Stimulated activated CD8-positive, alpha-beta memory T cell treated with anti-CD3 and anti-CD28 coated beads, Interleukin-7, amount 100 ng/mL, for 4 hours (primary cell): ENCODE results near the gene NUDT2.
A peak's percentile ranks its signal among the peaks of the same experiment; 100 is the strongest.

Experiments
- DNase-seq, 2 donors: peaks; one replicate each; pipeline ENCODE4 v3.0.0-alpha.2; 2020; ENCODE audit warnings: low read depth in 2 of 2

NUDT2 gene

DNA sequence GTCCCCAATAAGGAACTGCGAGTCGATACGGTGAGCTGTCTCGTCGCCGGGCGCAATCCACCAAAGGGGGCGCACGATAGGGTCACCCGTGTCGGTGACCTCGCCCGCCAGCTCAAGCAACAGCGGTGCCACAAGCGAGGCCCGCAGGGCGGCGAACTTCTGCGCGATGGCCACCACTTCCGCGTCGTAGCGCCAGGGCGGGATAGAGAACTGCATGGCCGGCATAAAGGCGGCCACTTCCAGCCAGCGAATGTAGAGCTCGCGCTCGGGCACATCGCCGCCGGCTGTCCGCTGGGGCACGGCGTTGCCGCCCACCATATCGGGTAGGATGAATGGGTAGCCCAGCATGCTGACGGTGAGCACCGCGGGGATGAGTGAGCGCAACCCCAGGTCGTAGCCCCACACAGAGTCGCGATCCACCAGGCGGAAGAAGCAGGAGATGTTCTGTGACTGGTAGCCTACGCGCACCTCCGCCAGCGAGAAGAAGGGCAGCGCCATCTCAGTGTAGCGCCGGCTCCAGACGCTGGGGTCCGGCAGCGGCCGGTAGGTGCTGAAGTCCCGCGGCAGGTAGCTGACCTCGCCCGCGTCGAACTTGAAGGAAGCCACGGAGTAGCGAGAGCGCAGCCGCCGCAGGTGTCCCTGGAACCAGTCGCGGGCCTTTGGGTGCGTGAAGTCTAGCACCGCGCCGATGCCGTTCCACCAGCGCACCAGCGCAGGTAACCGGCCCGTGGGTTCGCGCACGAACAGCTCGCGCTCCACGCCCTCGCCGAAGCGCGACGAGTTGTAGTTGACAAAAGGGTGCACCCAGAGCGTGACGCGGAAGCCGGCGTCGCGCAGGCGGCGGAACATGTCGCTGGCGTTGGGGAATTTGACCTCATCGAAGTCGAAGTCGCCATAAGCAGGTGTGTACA is 41.9 kb downstream of the NUDT2 start:
- peak in 1 of 2 donors; percentile 17 for DNase-seq

DNA sequence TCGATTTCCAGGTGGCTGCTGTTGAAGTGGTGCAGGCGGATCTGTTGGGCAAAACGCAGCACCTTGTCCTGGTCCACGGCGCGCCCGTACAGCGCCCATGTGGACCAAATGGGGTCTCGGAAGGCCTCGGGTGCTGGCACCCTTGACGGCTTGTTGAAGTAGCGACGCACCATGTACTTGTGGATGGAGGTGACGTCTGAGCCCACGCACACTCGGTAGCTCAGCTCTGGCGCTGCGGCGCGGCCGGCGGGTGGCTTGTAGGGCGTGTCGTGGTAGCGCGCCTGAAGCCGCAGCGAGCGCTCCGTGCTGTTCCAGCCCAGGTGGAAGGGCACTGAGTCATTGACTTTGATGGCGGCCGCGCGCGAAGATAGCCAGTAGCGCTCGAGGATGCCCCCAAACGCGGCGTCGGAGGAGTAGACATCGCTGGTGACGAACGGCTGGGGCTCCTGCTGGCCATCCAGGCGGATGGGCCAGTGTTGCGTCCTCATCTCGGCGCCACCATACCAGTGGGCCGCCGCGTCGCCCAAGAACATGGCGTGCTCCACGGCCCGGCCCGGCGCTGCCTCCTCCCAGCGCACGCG is 42.6 kb downstream of the NUDT2 start:
- DNase-seq: no peak

DNA sequence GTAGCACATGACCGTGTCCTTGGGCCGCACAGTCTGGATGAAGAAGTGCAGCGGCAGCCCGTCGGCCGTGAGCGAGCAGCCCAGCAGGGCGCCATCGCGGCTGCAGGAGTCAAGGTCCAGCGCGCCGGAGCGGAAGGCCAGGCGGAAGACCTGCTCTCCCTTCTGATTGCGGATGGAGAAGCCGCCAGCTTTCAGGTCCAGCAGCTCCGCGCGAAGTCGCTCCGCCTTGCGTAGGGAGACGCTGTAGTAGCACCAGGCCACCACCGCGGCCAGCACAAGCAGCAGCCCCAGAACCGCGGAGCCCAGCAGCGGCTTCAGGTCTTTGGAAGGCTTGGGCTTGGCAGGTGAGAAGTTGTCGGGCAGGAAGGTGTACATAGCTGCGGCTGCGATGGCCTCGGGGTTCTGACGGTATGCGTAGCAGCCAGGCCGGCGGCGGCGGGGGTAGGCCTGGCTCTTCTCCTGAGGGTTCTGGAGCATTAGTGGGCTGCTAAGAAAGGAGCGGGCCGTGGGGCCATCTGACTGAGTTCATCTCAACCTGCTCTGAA is 43.2 kb downstream of the NUDT2 start:
- no peak for DNase-seq

GRCh38 chr9:34373749-34374148 is 44.4 kb downstream of the NUDT2 start:
- DNase-seq: no peak

GRCh38 chr9:34374339-34374738 is 45.0 kb downstream of the NUDT2 start:
- DNase-seq: no peak

DNA sequence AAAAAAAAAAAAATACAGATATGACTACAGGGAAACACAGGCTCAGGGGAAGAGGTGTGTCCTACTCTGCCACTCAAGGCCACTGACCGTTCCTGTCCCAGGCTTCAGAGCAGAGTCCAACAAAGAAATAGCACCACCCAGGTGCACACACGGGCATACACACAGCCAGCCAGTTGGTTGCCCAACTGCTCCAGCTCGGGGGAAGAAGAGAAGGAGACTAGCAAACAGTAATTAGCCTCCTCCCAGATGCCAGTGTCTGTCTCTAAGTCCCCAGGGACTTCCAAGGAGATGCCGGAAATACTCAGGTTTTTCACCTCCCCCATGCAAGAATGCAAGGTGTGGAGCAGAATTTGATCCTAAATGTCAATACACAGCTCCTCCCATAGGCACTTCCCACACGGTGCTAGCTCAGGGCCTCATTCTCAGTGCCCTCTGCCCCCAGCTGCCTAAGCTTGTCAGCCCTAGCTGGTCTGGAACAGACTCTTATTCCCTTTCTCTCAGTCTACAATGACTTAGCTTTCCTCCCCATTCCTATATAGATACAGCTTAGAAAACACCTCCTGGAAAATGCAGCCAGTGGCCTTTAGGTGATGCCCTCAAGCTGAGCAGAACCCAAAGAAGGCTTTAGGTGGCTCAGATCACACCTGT is 45.7 kb downstream of the NUDT2 start:
- no peak for DNase-seq

DNA sequence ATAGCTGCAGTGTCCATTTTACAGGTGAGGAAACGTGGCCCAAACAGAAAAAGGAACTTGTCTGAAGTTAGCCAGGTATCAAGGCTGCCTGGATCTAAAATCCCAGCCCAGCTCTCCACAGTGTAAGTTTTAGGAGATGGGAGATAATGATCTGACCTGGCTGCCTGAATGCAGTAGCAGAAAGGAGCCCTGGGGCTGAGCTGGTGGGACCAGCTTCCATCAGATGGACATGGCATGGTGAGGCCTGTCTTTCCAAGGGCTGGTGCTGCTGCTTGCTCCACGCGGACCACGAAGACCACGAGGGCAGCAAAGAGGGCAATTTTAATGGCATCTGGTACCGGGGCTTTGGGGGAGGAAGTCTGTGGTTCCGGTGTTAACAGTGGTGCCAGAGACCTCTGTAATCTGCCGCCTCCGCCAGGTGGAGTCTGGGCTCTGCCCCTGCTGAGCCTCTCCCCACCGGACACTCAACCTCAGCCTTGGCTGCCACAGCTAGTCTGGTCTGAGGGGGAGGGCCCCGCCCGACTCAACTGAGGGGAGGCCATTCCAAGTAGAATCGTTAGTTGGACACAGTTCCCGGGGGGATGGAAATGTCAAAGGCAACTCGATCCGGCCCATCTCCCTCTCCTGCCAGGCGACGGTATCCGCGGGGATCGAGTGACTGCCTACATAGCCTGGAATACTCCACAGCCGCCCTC is 46.7 kb downstream of the NUDT2 start:
- peak in 1 of 2 donors; percentile 32 for DNase-seq

GRCh38 chr9:34376596-34377403 is 47.4 kb downstream of the NUDT2 start, which contains the start of gene MYORG:
MYORG (minus strand) TSS chr9:34376898; CDS start chr9:34372943, 3,955 bp downstream.
- peak; percentile 94 to 95 for DNase-seq

DNA sequence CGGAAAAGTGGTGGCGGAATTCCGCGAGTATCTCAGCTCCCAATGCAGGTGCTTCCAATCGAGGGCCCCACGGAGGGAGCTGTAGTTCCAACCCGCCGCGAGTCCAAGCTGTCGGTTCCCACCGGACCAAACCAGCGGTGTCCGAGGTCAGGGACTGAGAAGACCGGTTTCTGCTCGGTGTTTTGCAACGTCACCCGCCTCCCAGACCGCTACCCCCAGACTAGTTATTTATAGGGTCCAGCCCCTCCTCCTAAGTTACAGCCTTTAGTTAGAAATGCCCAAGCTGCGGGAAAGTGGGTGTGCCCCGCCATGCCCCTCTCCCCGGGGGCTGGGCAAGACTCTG is 48.0 kb downstream of the NUDT2 start:
- DNase-seq: no peak

GRCh38 chr9:34378376-34379060 is 49.1 kb downstream of the NUDT2 start:
- no peak for DNase-seq

- peak; percentile 78 to 84 for DNase-seq
Measured at GRCh38 chr9:34379334-34380033, 50.1 kb downstream of the NUDT2 start.

DNA sequence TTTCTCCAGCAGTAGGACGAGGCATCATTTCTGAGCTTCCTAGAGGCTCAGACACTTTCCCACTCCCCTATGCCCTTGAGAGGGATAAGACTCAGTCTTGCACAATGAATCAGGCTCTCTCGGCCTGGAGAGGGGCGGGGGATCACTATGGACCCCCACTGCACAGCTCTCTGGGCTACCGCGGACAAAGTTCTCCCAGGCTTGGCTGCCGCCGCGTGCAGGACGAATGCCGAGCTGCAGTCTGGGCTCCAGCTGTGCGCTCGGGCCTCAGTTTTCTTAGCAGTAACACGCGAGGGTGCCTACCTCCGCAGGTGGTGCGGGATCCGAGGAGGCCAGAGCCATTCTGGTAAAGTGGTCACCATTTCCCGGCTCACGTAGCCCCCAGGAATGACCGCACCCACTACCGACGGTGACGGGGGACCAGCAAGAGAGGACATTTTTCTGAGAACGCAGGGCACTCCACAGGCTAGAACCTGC is 50.7 kb downstream of the NUDT2 start:
- no peak for DNase-seq

GRCh38 chr9:34380511-34381315 is 51.3 kb downstream of the NUDT2 start:
- DNase-seq: peak; percentile 29 to 69

- no peak for DNase-seq
Measured at GRCh38 chr9:34381323-34381722, 52.0 kb downstream of the NUDT2 start.

GRCh38 chr9:34382054-34382453 is 52.7 kb downstream of the NUDT2 start:
- DNase-seq: no peak

DNA sequence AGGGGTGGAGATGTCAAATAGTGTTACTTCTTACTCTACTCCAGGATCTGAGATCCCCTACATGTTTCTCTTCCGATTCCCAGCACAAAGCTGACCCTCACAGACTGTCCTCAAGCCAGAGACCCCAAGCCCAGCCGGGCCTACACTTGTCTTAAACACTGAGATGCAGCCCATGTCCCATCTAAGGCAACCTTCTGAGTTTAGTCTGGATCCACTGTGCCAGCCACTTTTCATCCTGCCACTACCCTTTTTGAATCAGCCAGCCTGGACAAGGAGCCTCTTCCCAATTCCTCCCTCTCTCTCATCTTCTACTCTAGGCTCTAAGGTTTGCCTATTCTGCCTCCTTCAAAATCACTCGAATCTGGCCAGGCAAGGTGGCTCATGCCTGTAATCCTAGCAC is 53.5 kb downstream of the NUDT2 start:
- DNase-seq: no peak

- no peak for DNase-seq
Measured at GRCh38 chr9:34383904-34384303, 54.5 kb downstream of the NUDT2 start.

- no peak for DNase-seq
Measured at GRCh38 chr9:34384368-34385165, 55.2 kb downstream of the NUDT2 start.
